ENCODE measurements around the gene NAPB. TPM values are rescaled to one million over a fixed set of nuclear protein-coding genes. Genes with fewer than 3 reads are reported as not detected.

Gene NAPB
- total RNA-seq, 1 experiment from 2014 or later = 4.6 TPM

GRCh38 chr20:23434521-23435313, 13.4 kb upstream of the NAPB start:
- intact Hi-C loops (cut with micrococcal nuclease; ENCODE audit: unreplicated experiment) = no loop called here
- Mint-ChIP-seq H3K4me3 (ENCODE audit: low read depth, unreplicated experiment) (no peak overlapping the region), H3K4me1 (ENCODE audit: low read depth, unreplicated experiment) (no peaks in the 10 kb centered on the region), H3K9me3 (ENCODE audit: low read depth, unreplicated experiment) (no peaks in the 10 kb centered on the region), H3K27ac (ENCODE audit: unreplicated experiment) (no peak overlapping the region), H3K27me3 (ENCODE audit: unreplicated experiment) (no peaks in the 10 kb centered on the region), H3K36me3 (ENCODE audit: insufficient read depth, unreplicated experiment) (no peaks in the 10 kb centered on the region)
- DNase-seq = no peak
- CTCF ChIA-PET = no interaction called here
- TF ChIP-seq, protein P1, sequence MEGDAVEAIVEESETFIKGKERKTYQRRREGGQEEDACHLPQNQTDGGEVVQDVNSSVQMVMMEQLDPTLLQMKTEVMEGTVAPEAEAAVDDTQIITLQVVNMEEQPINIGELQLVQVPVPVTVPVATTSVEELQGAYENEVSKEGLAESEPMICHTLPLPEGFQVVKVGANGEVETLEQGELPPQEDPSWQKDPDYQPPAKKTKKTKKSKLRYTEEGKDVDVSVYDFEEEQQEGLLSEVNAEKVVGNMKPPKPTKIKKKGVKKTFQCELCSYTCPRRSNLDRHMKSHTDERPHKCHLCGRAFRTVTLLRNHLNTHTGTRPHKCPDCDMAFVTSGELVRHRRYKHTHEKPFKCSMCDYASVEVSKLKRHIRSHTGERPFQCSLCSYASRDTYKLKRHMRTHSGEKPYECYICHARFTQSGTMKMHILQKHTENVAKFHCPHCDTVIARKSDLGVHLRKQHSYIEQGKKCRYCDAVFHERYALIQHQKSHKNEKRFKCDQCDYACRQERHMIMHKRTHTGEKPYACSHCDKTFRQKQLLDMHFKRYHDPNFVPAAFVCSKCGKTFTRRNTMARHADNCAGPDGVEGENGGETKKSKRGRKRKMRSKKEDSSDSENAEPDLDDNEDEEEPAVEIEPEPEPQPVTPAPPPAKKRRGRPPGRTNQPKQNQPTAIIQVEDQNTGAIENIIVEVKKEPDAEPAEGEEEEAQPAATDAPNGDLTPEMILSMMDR (IDR thresholded peaks at IDR 0.05; ENCODE audit: unreplicated experiment) = no peak
- BruUV-seq (replicated peaks) = no TSS peak

DNA sequence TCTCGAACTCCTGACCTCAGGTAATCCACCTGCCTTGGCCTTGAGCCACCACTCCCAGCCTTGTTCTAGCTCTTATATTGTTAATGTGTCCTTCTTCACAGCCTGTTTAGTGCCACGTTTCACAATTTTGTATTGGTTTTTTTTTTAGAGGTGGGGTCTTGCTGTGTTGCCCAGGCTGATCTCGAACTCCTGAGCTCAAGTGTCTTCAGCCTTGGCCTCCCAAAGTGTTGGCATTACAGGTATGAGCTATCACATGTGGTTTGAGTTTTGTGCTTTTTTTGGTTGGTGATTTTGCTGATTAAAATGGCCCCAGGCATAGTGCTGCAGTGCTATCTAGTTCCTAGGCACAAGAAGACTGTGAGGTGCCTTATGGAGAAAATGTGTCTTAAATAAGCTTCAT, 12.3 kb upstream of the NAPB start:
- CTCF ChIA-PET = no interaction called here
- intact Hi-C loops (cut with micrococcal nuclease; ENCODE audit: unreplicated experiment) = no loop called here
- BruUV-seq (replicated peaks) = no TSS peak
- Mint-ChIP-seq H3K36me3 (ENCODE audit: insufficient read depth, unreplicated experiment) (no peaks in the 10 kb centered on the region), H3K9me3 (ENCODE audit: low read depth, unreplicated experiment) (no peaks in the 10 kb centered on the region), H3K4me3 (ENCODE audit: low read depth, unreplicated experiment) (no peak overlapping the region), H3K27me3 (ENCODE audit: unreplicated experiment) (no peaks in the 10 kb centered on the region), H3K27ac (ENCODE audit: unreplicated experiment) (no peak overlapping the region), H3K4me1 (ENCODE audit: low read depth, unreplicated experiment) (no peaks in the 10 kb centered on the region)
- TF ChIP-seq, protein P1 (IDR thresholded peaks at IDR 0.05; ENCODE audit: unreplicated experiment) = no peak
- DNase-seq = no peak

DNA sequence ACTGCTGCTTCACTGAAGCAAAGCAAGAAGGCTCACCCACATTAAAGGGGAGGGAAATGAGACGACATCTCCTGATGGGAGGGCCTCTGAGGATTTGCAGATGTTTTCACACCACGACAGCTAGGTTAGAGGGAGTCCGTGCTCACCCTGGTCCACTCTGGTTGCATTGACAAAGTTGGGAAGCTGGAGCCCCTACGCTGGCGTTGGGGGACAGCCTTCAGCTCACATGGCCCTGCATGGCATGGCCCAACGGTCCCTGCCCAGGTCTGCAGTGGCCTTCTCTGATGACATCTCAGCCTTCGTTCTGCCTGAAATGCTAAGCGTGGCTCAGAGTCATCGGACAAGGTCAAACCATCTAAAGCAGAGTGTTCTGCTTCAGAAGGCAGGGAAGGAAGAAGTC, 3.8 kb upstream of the NAPB start:
- H3K4me3 Mint-ChIP-seq (ENCODE audit: low read depth, unreplicated experiment) = no peak overlapping the region
- DNase-seq = no peak
- H3K9me3 Mint-ChIP-seq (ENCODE audit: low read depth, unreplicated experiment) = no peaks in the 10 kb centered on the region
- intact Hi-C loops (cut with micrococcal nuclease; ENCODE audit: unreplicated experiment) = no loop called here
- no TSS peak for BruUV-seq (replicated peaks)
- TF ChIP-seq, protein P1 (IDR thresholded peaks at IDR 0.05; ENCODE audit: unreplicated experiment) = no peak
- CTCF ChIA-PET = no interaction called here
- no peak overlapping the region for H3K27ac Mint-ChIP-seq (ENCODE audit: unreplicated experiment)
- H3K4me1 Mint-ChIP-seq (ENCODE audit: low read depth, unreplicated experiment) = no peaks in the 10 kb centered on the region
- no peaks in the 10 kb centered on the region for H3K27me3 Mint-ChIP-seq (ENCODE audit: unreplicated experiment)
- peaks cover 4% of the 10 kb centered on the region for H3K36me3 Mint-ChIP-seq (ENCODE audit: insufficient read depth, unreplicated experiment)

- H3K4me1 Mint-ChIP-seq (ENCODE audit: low read depth, unreplicated experiment) = no peaks in the 10 kb centered on the region
- CTCF ChIA-PET = no interaction called here
- H3K36me3 Mint-ChIP-seq (ENCODE audit: insufficient read depth, unreplicated experiment) = peaks cover 4% of the 10 kb centered on the region
- DNase-seq = peak; percentile 6
- intact Hi-C loops (cut with micrococcal nuclease; ENCODE audit: unreplicated experiment) = loop anchor here (10.0 kb wide), 1 partner anchor 55 kb away; the partner anchor contains the start of gene GZF1
- H3K27me3 Mint-ChIP-seq (ENCODE audit: unreplicated experiment) = no peaks in the 10 kb centered on the region
- BruUV-seq (replicated peaks) = TSS peak; percentile 40
- no peaks in the 10 kb centered on the region for H3K9me3 Mint-ChIP-seq (ENCODE audit: low read depth, unreplicated experiment)
- no peak overlapping the region for H3K27ac Mint-ChIP-seq (ENCODE audit: unreplicated experiment)
- peak overlapping the region; percentile 73 for H3K4me3 Mint-ChIP-seq (ENCODE audit: low read depth, unreplicated experiment)
- TF ChIP-seq, protein P1 (IDR thresholded peaks at IDR 0.05; ENCODE audit: unreplicated experiment) = no peak
These were observed 1.0 kb downstream of the NAPB start for GRCh38 chr20:23419995-23420901.
